ENCODE measurements around the gene ABCA13.
A peak's percentile ranks its signal among the peaks of the same experiment; 100 is the strongest.
"Not testable (repeated sequence)": the region's sequence is repeated elsewhere in the genome, so short reads cannot be mapped to it uniquely, and the experiment has no call there.

Gene ABCA13

GRCh38 chr7:48171202-48171601 lies at the start of gene ABCA13:
TSS of gene ABCA13 (plus strand) at chr7:48171458. CDS start at chr7:48171484, 26 bp downstream.
- no peak for DNase-seq

GRCh38 chr7:48126037-48126436 lies 45.2 kb upstream of the ABCA13 start:
- no peak for DNase-seq

- no peak for DNase-seq
Observed at GRCh38 chr7:48130658-48131108, 40.6 kb upstream of the ABCA13 start.

- no peak for DNase-seq
Observed at GRCh38 chr7:48132792-48133191, 38.5 kb upstream of the ABCA13 start.

- DNase-seq: no peak
Observed at GRCh38 chr7:48139459-48139858, 31.8 kb upstream of the ABCA13 start.

- DNase-seq: no peak
Observed at GRCh38 chr7:48140001-48140681, 31.1 kb upstream of the ABCA13 start.

GRCh38 chr7:48141521-48141920 lies 29.7 kb upstream of the ABCA13 start:
- no peak for DNase-seq

GRCh38 chr7:48144291-48144768 lies 26.9 kb upstream of the ABCA13 start:
- DNase-seq: no peak

- no peak for DNase-seq
Observed at GRCh38 chr7:48147078-48147591, 24.1 kb upstream of the ABCA13 start.

- not testable (repeated sequence) for DNase-seq
Observed at GRCh38 chr7:48147690-48148089, 23.6 kb upstream of the ABCA13 start.

- no peak for DNase-seq
Observed at GRCh38 chr7:48148311-48148710, 22.9 kb upstream of the ABCA13 start.

GRCh38 chr7:48149058-48149457 lies 22.2 kb upstream of the ABCA13 start:
- no peak for DNase-seq

- no peak for DNase-seq
Observed at GRCh38 chr7:48150086-48150485, 21.2 kb upstream of the ABCA13 start.

GRCh38 chr7:48154792-48155413 lies 16.4 kb upstream of the ABCA13 start:
- DNase-seq: peak; percentile 16

GRCh38 chr7:48158404-48158803 lies 12.9 kb upstream of the ABCA13 start:
- DNase-seq: no peak

- DNase-seq: no peak
Observed at GRCh38 chr7:48161407-48162125, 9.7 kb upstream of the ABCA13 start.

- no peak for DNase-seq
Observed at GRCh38 chr7:48165157-48165556, 6.1 kb upstream of the ABCA13 start.

GRCh38 chr7:48168159-48168558 lies 3.1 kb upstream of the ABCA13 start:
- no peak for DNase-seq

- DNase-seq: no peak
Observed at GRCh38 chr7:48170506-48170905, 752 bp upstream of the ABCA13 start.

GRCh38 chr7:48173313-48173712 lies 2.1 kb downstream of the ABCA13 start:
- DNase-seq: no peak

- DNase-seq: no peak
Observed at GRCh38 chr7:48173756-48174382, 2.6 kb downstream of the ABCA13 start.

- no peak for DNase-seq
Observed at GRCh38 chr7:48175019-48175418, 3.8 kb downstream of the ABCA13 start.

- no peak for DNase-seq
Observed at GRCh38 chr7:48176356-48176893, 5.2 kb downstream of the ABCA13 start.

Data from activated gamma-delta T cell treated with Interleukin-2 at 50 U/mL for 16 hours (primary cell).